Stimulated activated CD4-positive, alpha-beta T cell treated with anti-CD3 and anti-CD28 coated beads, Interleukin-1b, Interleukin-23, amount 100 ng/mL, for 1 hour (primary cell): ENCODE data around the gene SORL1.

Source experiments
- DNase-seq, 2 donors: peaks; one replicate each; pipeline ENCODE4 v3.0.0-alpha.2; 2020; ENCODE audit warnings: low read depth in 2 of 2

The SORL1 gene

GRCh38 chr11:121587182-121587581 lies 135.1 kb downstream of the SORL1 start:
- DNase-seq, result no peak

GRCh38 chr11:121588747-121589146 lies 136.6 kb downstream of the SORL1 start:
- DNase-seq, result no peak

- no peak for DNase-seq
Observed at GRCh38 chr11:121589946-121590537, 137.9 kb downstream of the SORL1 start.

- no peak for DNase-seq
Observed at GRCh38 chr11:121590772-121591404, 138.8 kb downstream of the SORL1 start.

- peak; percentile 26 to 45 for DNase-seq
Observed at GRCh38 chr11:121591405-121592033, 139.4 kb downstream of the SORL1 start.

- DNase-seq, result no peak
Observed at GRCh38 chr11:121592708-121593107, 140.6 kb downstream of the SORL1 start.

- no peak for DNase-seq
Observed at GRCh38 chr11:121595717-121596161, 143.6 kb downstream of the SORL1 start.

- no peak for DNase-seq
Observed at GRCh38 chr11:121596195-121597155, 144.4 kb downstream of the SORL1 start.

GRCh38 chr11:121603316-121603715 lies 151.2 kb downstream of the SORL1 start:
- no peak for DNase-seq

- no peak for DNase-seq
Observed at GRCh38 chr11:121604152-121604551, 152.0 kb downstream of the SORL1 start.

GRCh38 chr11:121606354-121606753 lies 154.2 kb downstream of the SORL1 start:
- no peak for DNase-seq

- DNase-seq, result no peak
Observed at GRCh38 chr11:121607341-121607740, 155.2 kb downstream of the SORL1 start.

- no peak for DNase-seq
Observed at GRCh38 chr11:121608545-121609098, 156.5 kb downstream of the SORL1 start.

GRCh38 chr11:121610706-121611105 lies 158.6 kb downstream of the SORL1 start:
- DNase-seq, result no peak

GRCh38 chr11:121611242-121611641 lies 159.1 kb downstream of the SORL1 start:
- no peak for DNase-seq

- DNase-seq, result no peak
Observed at GRCh38 chr11:121613724-121614123, 161.6 kb downstream of the SORL1 start.

GRCh38 chr11:121614636-121615240 lies 162.6 kb downstream of the SORL1 start:
- no peak for DNase-seq

GRCh38 chr11:121615501-121615900 lies 163.4 kb downstream of the SORL1 start:
- DNase-seq, result no peak

- DNase-seq, result no peak
Observed at GRCh38 chr11:121618516-121618915, 166.4 kb downstream of the SORL1 start.

GRCh38 chr11:121625777-121626506 lies 173.8 kb downstream of the SORL1 start:
- no peak for DNase-seq

GRCh38 chr11:121626507-121626875 lies 174.4 kb downstream of the SORL1 start:
- DNase-seq, result no peak
